ENCODE results near the gene LTB4R2.

LTB4R2 gene

DNA sequence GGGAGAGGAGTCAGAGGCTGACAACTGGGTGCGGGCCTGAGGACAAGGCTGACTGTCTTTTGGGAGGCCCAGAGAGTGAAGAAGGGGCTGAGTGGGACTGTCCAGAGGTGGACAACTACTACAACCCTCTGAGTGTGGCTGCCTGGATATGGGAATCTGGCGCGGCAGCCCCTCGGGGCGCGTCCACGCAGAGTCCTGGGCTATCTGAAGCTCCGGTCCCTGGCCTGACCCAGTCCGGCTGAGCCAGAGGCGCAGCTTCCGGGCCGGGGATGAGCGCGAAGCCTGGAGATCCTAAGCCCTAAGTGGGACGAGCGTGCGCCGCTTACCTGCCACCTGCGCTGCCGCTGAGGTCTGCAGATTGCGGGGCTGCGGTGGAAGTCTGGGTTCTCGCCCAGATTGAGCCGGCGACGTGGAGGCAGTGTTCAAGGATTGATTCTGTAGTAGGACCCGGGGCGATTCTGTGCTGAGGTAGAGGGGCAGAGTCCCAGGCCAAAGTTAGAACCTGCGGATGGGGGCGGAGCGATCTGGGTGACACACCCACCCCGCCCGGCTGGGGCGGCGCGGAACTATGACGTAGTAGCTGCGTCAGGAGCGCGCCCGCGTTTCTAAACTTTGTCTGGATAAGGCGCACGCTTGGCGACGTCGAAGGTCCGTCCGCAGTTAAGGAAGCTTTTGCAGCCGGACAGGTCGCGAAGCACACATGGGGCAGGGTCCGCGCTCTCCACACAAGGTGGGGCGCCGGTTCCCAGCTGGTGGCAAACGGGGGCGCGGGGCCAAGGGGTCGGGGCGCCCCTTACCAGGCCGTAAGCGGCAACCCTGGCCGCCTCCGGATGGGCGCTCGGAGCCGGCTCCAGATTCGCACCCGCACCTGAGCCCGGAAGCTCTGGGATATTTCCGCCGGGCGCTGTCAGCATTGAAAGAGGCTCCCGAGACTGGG, 10.4 kb upstream of the LTB4R2 start, which contains the start of the genes DHRS1 and NOP9:
Gene DHRS1 (minus strand): TSS at position 526 of the 937 bp plus-strand sequence. CDS start 674 bp downstream, outside the sequence.
Gene NOP9 (plus strand): TSS at position 596 of the 937 bp plus-strand sequence. CDS start 105 bp downstream, at position 701.
- peak; percentile 96 for DNase-seq
- peak; percentile 78 for ATAC-seq

- ATAC-seq: no peak
- no peak for DNase-seq
These were observed 9.5 kb upstream of the LTB4R2 start for GRCh38 chr14:24300326-24300980.

DNA sequence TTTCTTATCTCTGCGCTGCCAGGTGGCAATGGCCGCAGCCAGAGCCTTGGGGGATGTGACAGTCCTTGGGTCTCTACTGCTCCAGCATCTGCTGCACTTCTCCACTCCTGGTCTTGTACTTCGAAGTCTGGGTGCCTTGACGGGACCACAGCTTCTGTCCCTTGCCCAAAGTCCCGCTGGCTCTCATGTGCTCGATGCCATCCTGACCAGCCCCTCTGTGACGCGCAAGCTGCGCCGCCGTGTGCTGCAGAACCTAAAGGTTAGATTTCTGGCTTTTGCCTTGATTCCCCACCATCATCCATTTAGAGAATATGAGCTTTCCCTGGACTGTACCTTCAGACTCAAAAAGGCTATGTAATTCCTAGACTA, 5.9 kb upstream of the LTB4R2 start:
- ATAC-seq: no peak
- DNase-seq: no peak

DNA sequence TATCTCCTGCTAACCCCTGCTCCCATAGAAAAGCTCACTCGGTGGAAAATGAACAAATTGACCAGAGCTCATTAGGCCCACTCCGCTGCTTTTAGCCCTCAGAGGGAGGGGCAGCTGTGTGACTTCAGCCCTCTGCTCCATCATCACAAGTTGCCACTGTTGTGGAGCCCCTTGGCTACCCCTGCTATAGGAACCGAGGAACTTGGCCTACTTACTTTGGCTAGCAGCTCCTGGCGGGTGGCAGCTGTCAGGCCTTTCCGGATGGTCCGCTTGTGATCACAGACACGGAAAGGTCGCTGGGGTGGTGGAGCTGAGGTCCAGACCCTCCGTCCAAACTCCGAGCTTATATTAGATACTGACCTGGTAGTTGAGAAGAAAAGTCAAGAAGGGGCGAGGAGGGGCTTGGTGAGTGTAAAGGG, 2.8 kb upstream of the LTB4R2 start:
- DNase-seq (no peak), ATAC-seq (no peak)

GRCh38 chr14:24307575-24308341, 2.2 kb upstream of the LTB4R2 start, which contains the start of gene CIDEB:
CIDEB (minus strand) TSS chr14:24307977; CDS start chr14:24307858, 119 bp downstream.
- peak; percentile 69 for DNase-seq

DNA sequence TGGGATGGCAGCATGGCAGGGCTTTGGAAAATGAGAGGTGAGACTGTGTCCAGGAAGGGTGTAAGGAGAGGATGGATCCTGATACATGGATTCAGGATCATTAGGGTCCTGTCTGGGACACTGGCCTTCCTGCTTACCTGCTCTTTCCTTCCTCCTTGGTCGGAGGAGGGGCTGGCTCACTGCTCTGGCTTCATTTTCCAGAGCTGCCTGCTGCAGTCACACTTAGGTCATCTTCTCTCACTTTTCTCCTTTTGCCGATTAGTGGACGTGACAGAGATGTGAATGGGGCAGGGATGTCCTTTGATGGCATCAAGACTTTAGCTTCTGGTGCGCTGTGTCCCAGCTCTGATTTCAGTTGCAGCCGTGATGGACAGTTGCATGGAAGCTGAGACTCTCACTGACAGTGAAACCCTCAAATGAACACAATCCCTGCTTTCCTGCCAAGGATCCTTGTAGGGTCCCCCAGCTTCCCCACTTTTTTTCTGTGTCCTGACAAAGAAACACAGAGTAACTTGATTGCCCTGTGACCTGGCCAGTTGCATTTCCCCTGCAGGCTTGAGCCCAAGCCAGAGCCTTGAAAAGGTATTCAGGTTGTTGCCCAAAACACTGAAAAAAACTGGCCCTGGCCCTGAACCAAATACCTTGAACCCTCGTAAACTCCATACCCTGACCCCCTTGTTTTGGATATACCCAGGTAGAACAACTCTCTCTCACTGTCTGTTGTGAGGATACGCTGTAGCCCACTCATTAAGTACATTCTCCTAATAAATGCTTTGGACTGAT, 1.4 kb upstream of the LTB4R2 start:
- ATAC-seq: no peak
- no peak for DNase-seq

More at GRCh38 chr14:24307575-24308341, 2.2 kb upstream of the LTB4R2 start, which contains the start of gene CIDEB:
- peak; percentile 17 for ATAC-seq

- DNase-seq: peak; percentile 10
- no peak for ATAC-seq
These were observed 315 bp downstream of the LTB4R2 start for GRCh38 chr14:24310265-24310645.

- DNase-seq (peak; percentile 71), ATAC-seq (peak; percentile 80)
These were observed 985 bp downstream of the LTB4R2 start, which contains the start of gene LTB4R for GRCh38 chr14:24310646-24311604. LTB4R (plus strand) TSS chr14:24311502; CDS start chr14:24315652, 4,150 bp downstream.

GRCh38 chr14:24311837-24312615, 2.1 kb downstream of the LTB4R2 start:
- DNase-seq (no peak), ATAC-seq (no peak)

- DNase-seq: peak; percentile 35
- no peak for ATAC-seq
These were observed 3.0 kb downstream of the LTB4R2 start for GRCh38 chr14:24312736-24313507.

- DNase-seq (no peak), ATAC-seq (no peak)
These were observed 4.0 kb downstream of the LTB4R2 start for GRCh38 chr14:24313913-24314312.

DNA sequence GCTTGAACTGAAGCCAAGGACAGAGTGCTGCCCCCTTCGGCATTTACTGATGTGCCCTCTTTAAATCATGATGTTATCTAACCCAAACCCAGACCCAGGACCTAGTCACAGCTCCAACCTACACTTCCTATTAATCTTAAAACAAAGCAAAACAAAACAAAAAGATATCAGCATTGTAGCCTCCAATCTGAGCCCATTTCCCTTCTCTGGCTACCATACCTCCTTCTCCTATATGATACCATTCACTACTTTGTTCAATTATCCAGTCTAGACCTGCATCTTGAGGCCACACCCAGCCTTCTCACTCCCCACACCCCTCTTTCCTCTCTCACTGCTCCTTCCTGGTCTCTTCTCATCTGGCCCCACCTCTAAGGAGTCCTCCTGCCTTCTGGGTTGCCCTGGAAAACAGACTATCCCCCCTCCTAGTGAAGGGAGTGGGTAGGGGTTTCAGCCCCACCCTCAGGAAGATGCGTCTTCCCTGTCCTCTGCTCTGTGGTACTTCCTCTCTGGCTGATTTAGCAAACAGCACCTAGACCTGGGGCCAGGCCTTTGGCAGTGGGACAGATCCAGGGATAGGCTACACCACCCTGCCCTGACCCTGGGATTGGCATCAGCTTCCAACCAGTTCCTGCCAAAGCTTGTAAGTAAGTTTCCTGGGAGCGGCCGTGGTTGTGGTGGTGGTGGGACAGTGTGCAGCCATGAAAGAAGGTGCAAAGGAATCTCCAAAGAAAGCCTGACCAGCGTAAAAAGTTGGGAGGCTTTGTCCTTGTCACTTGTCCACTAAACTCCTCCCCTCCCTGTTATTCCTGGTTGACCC, 4.6 kb downstream of the LTB4R2 start:
- no peak for ATAC-seq
- DNase-seq: no peak

DNA sequence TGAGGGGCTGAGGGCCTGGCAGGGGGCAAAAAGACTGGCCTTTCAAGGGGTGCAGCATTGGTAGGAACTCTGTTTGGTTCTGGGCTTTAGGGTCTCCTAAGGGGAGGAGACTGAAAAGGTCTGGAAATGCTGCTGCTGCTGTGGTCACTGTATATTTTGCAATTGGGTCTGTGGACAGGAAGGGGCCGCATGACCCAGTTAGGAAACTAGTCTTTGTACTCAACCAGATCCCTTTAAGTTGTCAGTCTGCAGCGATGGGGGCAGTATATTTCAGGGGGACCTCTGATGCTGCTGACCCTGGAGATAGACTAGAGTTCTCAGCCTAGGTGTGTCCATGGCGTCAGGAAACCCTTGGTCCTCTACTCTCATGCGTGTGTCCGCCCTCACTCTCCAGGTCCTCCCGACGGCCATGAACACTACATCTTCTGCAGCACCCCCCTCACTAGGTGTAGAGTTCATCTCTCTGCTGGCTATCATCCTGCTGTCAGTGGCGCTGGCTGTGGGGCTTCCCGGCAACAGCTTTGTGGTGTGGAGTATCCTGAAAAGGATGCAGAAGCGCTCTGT, 5.4 kb downstream of the LTB4R2 start:
- DNase-seq: no peak
- ATAC-seq: no peak

- no peak for DNase-seq
- no peak for ATAC-seq
These were observed 6.1 kb downstream of the LTB4R2 start for GRCh38 chr14:24315807-24316596.

- DNase-seq (no peak), ATAC-seq (no peak)
These were observed 6.6 kb downstream of the LTB4R2 start for GRCh38 chr14:24316597-24316950.

DNA sequence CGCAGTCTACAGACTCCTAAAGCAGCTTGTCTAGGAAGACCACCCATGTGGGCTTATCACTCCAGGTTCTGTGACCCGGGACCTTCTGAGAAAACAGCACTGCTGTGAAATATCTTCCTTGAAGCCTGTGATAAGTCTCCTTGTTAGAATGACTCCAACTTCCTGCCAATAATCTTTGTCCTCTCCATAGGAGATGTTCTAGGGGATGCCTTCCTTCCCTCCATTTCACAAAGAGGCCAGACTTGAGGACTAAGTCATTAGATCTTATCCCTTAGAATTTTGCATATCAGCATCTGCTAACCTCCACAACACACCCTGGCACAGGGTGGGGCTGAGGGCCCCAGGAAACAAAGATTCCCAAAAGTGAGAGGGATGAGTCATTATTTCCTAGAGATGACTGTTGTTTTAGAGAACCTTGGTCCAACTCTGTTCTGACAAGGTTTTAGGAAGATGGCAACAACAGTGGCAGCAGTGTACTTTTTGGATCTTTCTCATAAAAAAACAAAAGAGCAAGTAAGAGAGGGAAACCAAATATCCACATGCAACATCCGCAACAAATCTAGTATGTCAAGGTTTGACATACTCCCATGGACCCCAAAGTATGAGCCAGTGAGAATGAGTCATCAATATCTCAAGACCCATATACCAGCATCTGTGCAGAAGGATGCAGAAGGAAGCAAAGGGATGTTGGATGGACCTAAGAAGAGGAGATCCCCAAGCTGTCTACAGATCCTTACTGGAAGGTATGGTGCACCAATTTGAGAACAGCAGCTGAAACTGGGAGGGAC, 7.4 kb downstream of the LTB4R2 start:
- ATAC-seq: peak; percentile 24
- no peak for DNase-seq
